ENCODE results near the gene EHMT1.
"Not testable (repeated sequence)": the region's sequence is repeated elsewhere in the genome, so short reads cannot be mapped to it uniquely, and the experiment has no call there.

Gene EHMT1

GRCh38 chr9:137724818-137725240 lies 106.0 kb downstream of the EHMT1 start:
- no peak overlapping the region for H3K4me3 ChIP-seq (ENCODE audit: low read depth, low read length)
- no peaks in the 10 kb centered on the region for H3K9me3 ChIP-seq (ENCODE audit: severe bottlenecking)
- no peak for TF ChIP-seq CTCF (IDR thresholded peaks at IDR 0.05; ENCODE audit: low read depth, low read length)
- no peak overlapping the region for H3K27ac ChIP-seq
- H3K27me3 ChIP-seq (ENCODE audit: insufficient read depth, low read depth, severe bottlenecking): no peaks in the 10 kb centered on the region
- peaks cover 40% of the 10 kb centered on the region for H3K36me3 ChIP-seq
- no peak for DNase-seq

GRCh38 chr9:137725598-137725997 lies 106.8 kb downstream of the EHMT1 start:
- no peak for DNase-seq
- Histone ChIP-seq H3K27me3 (ENCODE audit: insufficient read depth, low read depth, severe bottlenecking) (no peaks in the 10 kb centered on the region), H3K27ac (no peak overlapping the region), H3K36me3 (peaks cover 41% of the 10 kb centered on the region), H3K9me3 (ENCODE audit: severe bottlenecking) (no peaks in the 10 kb centered on the region), H3K4me3 (ENCODE audit: low read depth, low read length) (no peak overlapping the region)
- no peak for TF ChIP-seq CTCF (IDR thresholded peaks at IDR 0.05; ENCODE audit: low read depth, low read length)

GRCh38 chr9:137726336-137726735 lies 107.5 kb downstream of the EHMT1 start:
- not testable (repeated sequence) for H3K27ac ChIP-seq; H3K9me3 ChIP-seq (ENCODE audit: severe bottlenecking); H3K4me3 ChIP-seq (ENCODE audit: low read depth, low read length); H3K27me3 ChIP-seq (ENCODE audit: insufficient read depth, low read depth, severe bottlenecking); DNase-seq
- H3K36me3 ChIP-seq: peaks cover 46% of the 10 kb centered on the region

- Histone ChIP-seq H3K4me3 (ENCODE audit: low read depth, low read length) (no peak overlapping the region), H3K36me3 (peaks cover 51% of the 10 kb centered on the region), H3K27ac (no peak overlapping the region), H3K9me3 (ENCODE audit: severe bottlenecking) (no peaks in the 10 kb centered on the region), H3K27me3 (ENCODE audit: insufficient read depth, low read depth, severe bottlenecking) (no peaks in the 10 kb centered on the region)
- DNase-seq: no peak
- no peak for TF ChIP-seq CTCF (IDR thresholded peaks at IDR 0.05; ENCODE audit: low read depth, low read length)
Measured at GRCh38 chr9:137726764-137727163, 108.0 kb downstream of the EHMT1 start.

GRCh38 chr9:137727716-137728115 lies 108.9 kb downstream of the EHMT1 start:
- H3K27me3 ChIP-seq (ENCODE audit: insufficient read depth, low read depth, severe bottlenecking): no peaks in the 10 kb centered on the region
- DNase-seq: no peak
- no peak overlapping the region for H3K4me3 ChIP-seq (ENCODE audit: low read depth, low read length)
- no peak overlapping the region for H3K27ac ChIP-seq
- no peaks in the 10 kb centered on the region for H3K9me3 ChIP-seq (ENCODE audit: severe bottlenecking)
- no peak for TF ChIP-seq CTCF (IDR thresholded peaks at IDR 0.05; ENCODE audit: low read depth, low read length)
- H3K36me3 ChIP-seq: peaks cover 60% of the 10 kb centered on the region

- Histone ChIP-seq H3K9me3 (ENCODE audit: severe bottlenecking) (no peaks in the 10 kb centered on the region), H3K27me3 (ENCODE audit: insufficient read depth, low read depth, severe bottlenecking) (no peaks in the 10 kb centered on the region), H3K27ac (no peak overlapping the region), H3K4me3 (ENCODE audit: low read depth, low read length) (no peak overlapping the region), H3K36me3 (peaks cover 70% of the 10 kb centered on the region)
- TF ChIP-seq CTCF (IDR thresholded peaks at IDR 0.05; ENCODE audit: low read depth, low read length): no peak
- no peak for DNase-seq
Measured at GRCh38 chr9:137728444-137729311, 109.9 kb downstream of the EHMT1 start.
